H1 (cell line): Measurements from ENCODE around the gene HHAT. TPM values are rescaled to one million over a fixed set of nuclear protein-coding genes. Genes with fewer than 3 reads are reported as not detected.

ENCODE experiments used
- polyA plus RNA-seq, 7 experiments: library from polyadenylated mRNA; depleted of rRNA in 3 of 7; stranded (reverse) in 5 of 7; unstranded in 2 of 7; fragments of >200 nt in 5 of 7; fragments of 200-250 nt in 2 of 7; gene quantifications; 1 replicate in 5 of 7; 2 replicates in 1 of 7; 4 replicates in 1 of 7; pipeline versions ENCODE4 v1.2.1 to v1.2.3, GENCODE V29; 2011 to 2013; ENCODE audit warnings: missing spikeins in 2 of 7, mixed read lengths in 2 of 7
- total RNA-seq: library from RNA; stranded (reverse); fragmentation: NEBNext Ultra II Directional; extraction: Animal tissue kit (Norgen Biotek cat#: 25700); gene quantifications from 2 replicates; pipeline ENCODE4 v1.2.1, GENCODE V29; 2021
- TF ChIP-seq, protein P1 (sequence below): fragments of 300-600 bp; sonication (generic); IDR thresholded peaks from 2 replicates; pipeline ENCODE4 v1.7.1; 2012; ENCODE audit warnings: low read length, moderate library complexity, mild to moderate bottlenecking, inconsistent platforms; ENCODE audit not compliant: insufficient replicate concordance

HHAT gene
- total and polyA plus RNA-seq, 2 of the 8 experiments (the other 6 are each of a cell fraction or from before 2014, with no cell fraction given) = 0.15 to 0.51 TPM

DNA sequence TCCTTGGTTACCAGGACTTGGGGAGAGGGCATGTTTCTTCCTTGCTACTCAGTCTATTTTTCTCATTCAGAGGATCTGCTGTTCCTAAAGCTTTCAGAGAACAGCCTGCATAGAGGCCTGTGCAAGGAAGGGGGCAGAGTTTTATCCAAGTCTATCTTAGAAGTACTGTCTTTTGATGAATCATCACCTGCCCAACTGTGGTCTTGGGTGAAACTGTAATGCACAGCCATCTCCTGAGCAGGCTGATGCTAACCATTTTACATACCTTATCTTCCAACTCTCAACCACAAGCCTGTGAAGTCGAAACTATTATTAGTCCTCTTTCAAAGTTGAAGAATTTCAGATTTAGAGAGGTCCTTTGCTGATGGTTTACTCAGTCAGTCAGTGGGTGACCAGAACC, 368.0 kb downstream of the HHAT start (continued):
- TF ChIP-seq, protein P1, sequence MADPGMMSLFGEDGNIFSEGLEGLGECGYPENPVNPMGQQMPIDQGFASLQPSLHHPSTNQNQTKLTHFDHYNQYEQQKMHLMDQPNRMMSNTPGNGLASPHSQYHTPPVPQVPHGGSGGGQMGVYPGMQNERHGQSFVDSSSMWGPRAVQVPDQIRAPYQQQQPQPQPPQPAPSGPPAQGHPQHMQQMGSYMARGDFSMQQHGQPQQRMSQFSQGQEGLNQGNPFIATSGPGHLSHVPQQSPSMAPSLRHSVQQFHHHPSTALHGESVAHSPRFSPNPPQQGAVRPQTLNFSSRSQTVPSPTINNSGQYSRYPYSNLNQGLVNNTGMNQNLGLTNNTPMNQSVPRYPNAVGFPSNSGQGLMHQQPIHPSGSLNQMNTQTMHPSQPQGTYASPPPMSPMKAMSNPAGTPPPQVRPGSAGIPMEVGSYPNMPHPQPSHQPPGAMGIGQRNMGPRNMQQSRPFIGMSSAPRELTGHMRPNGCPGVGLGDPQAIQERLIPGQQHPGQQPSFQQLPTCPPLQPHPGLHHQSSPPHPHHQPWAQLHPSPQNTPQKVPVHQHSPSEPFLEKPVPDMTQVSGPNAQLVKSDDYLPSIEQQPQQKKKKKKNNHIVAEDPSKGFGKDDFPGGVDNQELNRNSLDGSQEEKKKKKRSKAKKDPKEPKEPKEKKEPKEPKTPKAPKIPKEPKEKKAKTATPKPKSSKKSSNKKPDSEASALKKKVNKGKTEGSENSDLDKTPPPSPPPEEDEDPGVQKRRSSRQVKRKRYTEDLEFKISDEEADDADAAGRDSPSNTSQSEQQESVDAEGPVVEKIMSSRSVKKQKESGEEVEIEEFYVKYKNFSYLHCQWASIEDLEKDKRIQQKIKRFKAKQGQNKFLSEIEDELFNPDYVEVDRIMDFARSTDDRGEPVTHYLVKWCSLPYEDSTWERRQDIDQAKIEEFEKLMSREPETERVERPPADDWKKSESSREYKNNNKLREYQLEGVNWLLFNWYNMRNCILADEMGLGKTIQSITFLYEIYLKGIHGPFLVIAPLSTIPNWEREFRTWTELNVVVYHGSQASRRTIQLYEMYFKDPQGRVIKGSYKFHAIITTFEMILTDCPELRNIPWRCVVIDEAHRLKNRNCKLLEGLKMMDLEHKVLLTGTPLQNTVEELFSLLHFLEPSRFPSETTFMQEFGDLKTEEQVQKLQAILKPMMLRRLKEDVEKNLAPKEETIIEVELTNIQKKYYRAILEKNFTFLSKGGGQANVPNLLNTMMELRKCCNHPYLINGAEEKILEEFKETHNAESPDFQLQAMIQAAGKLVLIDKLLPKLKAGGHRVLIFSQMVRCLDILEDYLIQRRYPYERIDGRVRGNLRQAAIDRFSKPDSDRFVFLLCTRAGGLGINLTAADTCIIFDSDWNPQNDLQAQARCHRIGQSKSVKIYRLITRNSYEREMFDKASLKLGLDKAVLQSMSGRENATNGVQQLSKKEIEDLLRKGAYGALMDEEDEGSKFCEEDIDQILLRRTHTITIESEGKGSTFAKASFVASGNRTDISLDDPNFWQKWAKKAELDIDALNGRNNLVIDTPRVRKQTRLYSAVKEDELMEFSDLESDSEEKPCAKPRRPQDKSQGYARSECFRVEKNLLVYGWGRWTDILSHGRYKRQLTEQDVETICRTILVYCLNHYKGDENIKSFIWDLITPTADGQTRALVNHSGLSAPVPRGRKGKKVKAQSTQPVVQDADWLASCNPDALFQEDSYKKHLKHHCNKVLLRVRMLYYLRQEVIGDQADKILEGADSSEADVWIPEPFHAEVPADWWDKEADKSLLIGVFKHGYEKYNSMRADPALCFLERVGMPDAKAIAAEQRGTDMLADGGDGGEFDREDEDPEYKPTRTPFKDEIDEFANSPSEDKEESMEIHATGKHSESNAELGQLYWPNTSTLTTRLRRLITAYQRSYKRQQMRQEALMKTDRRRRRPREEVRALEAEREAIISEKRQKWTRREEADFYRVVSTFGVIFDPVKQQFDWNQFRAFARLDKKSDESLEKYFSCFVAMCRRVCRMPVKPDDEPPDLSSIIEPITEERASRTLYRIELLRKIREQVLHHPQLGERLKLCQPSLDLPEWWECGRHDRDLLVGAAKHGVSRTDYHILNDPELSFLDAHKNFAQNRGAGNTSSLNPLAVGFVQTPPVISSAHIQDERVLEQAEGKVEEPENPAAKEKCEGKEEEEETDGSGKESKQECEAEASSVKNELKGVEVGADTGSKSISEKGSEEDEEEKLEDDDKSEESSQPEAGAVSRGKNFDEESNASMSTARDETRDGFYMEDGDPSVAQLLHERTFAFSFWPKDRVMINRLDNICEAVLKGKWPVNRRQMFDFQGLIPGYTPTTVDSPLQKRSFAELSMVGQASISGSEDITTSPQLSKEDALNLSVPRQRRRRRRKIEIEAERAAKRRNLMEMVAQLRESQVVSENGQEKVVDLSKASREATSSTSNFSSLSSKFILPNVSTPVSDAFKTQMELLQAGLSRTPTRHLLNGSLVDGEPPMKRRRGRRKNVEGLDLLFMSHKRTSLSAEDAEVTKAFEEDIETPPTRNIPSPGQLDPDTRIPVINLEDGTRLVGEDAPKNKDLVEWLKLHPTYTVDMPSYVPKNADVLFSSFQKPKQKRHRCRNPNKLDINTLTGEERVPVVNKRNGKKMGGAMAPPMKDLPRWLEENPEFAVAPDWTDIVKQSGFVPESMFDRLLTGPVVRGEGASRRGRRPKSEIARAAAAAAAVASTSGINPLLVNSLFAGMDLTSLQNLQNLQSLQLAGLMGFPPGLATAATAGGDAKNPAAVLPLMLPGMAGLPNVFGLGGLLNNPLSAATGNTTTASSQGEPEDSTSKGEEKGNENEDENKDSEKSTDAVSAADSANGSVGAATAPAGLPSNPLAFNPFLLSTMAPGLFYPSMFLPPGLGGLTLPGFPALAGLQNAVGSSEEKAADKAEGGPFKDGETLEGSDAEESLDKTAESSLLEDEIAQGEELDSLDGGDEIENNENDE = no peak
